Lung (tissue), 12 donors: ENCODE results near the gene UNC5C. TPM values are rescaled to one million over a fixed set of nuclear protein-coding genes. Genes with fewer than 3 reads are reported as not detected.

Experiments
- ATAC-seq: fragments of 200-7000 bp; cut with Tn5 transposase; one replicate; pipeline ENCODE4 v1.9.1; 2020; ENCODE audit warnings: moderate number of reproducible peaks; ENCODE audit not compliant: insufficient read depth, low FRiP score
- DNase-seq, 3 donors: peaks; one replicate each; pipeline ENCODE4 v3.0.0-alpha.2; 2013 to 2017
- H3K27ac ChIP-seq, 2 donors: one replicate each; pipeline ENCODE4 v1.5.1; 2013; ENCODE audit warnings: mild to moderate bottlenecking in 2 of 2, moderate library complexity in 2 of 2, control low read depth in 1 of 2, inconsistent platforms in 1 of 2, low read depth in 1 of 2, low read length in 1 of 2
- H3K27me3 ChIP-seq, 3 donors: one replicate each; pipeline ENCODE4 v1.5.1; 2013; ENCODE audit warnings: low read length in 2 of 3; ENCODE audit not compliant: control insufficient read depth in 3 of 3, insufficient read depth in 3 of 3
- H3K36me3 ChIP-seq, 4 donors: one replicate each; pipeline ENCODE4 v1.5.1; 2013; ENCODE audit warnings: low read length in 4 of 4, mild to moderate bottlenecking in 1 of 4, moderate library complexity in 1 of 4; ENCODE audit not compliant: control insufficient read depth in 4 of 4, insufficient read depth in 4 of 4
- H3K4me1 ChIP-seq, 5 donors: one replicate each; pipeline ENCODE4 v1.5.1; 2013; ENCODE audit warnings: low read length in 5 of 5, mild to moderate bottlenecking in 2 of 5, moderate library complexity in 1 of 5; ENCODE audit not compliant: control insufficient read depth in 5 of 5, insufficient read depth in 5 of 5
- H3K4me3 ChIP-seq: one replicate; pipeline ENCODE4 v1.5.1; 2013; ENCODE audit warnings: mild to moderate bottlenecking, control low read depth, moderate library complexity
- H3K9ac ChIP-seq, 2 donors: one replicate each; pipeline ENCODE4 v1.5.1; 2013; ENCODE audit warnings: low read length in 2 of 2, control low read depth in 1 of 2; ENCODE audit not compliant: insufficient read depth in 1 of 2
- H3K9me3 ChIP-seq, 4 donors: one replicate each; pipeline ENCODE4 v1.5.1; 2013; ENCODE audit warnings: low read length in 3 of 4, mild to moderate bottlenecking in 1 of 4, moderate library complexity in 1 of 4; ENCODE audit not compliant: control insufficient read depth in 4 of 4, insufficient read depth in 3 of 4
- WGBS, 2 donors: extraction: QIAGEN DNeasy Blood & Tissue Kit; methylation state at CpG; one replicate each; pipeline ENCODE4 v1.1.7; 2013; 5-methylcytosine and 5-hydroxymethylcytosine counted together
- polyA plus RNA-seq, 2 donors: library from polyadenylated mRNA; stranded (reverse); fragments of 200-250 nt; gene quantifications; one replicate each; pipeline ENCODE4 v1.2.1, GENCODE V29; 2013
- total RNA-seq, 2 donors: library from RNA; depleted of rRNA in 1 of 2; stranded (reverse); fragments of >200 nt in 1 of 2; gene quantifications; one replicate each; pipeline ENCODE4 v1.2.1, GENCODE V29; 2014 to 2021
- TF ChIP-seq, protein P1 (sequence below): IDR thresholded peaks from 2 replicates; pipeline ENCODE4 v1.5.1; 2012; ENCODE audit warnings: mild to moderate bottlenecking; ENCODE audit errors: control extremely low read depth, extremely low read depth
- donor health status: control.
- donor health status: control.
- donor health status: Bipolar disorder and iron deficiency.
- donor health status: healthy.
- donor health status: DM: yes; HTN: yes; CAD: no.

The UNC5C gene
- total and polyA plus RNA-seq, 4 donors = 0.55 to 27.9 (median 3.8) TPM

DNA sequence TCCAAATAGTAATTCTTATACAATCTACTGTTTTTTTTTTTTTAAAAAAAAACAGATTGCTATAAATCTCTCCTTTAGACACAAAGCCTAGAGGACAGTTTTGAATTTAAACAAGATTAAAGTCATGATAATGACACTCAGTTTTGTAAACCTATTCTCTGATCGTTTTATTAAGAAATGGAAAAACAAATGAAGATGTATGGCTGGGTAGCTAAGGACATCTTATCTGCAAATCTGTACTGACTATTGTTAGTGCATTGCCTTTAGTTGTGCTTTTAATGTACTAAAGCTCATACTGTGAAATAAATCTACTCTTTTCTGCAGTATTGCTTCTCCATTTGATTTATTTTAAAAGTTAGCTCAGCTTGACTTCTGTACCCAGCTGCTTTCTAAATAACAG lies 155.0 kb downstream of the UNC5C start:
- H3K9me3 ChIP-seq = no peaks in the 10 kb centered on the region
- peaks cover 0 to 5% (median 0%) of the 10 kb centered on the region in 5 donors for H3K4me1 ChIP-seq
- H3K36me3 ChIP-seq = no peaks in the 10 kb centered on the region
- no peaks in the 10 kb centered on the region for H3K27me3 ChIP-seq
- WGBS, 2 donors = 48 to 49% methylated on average over 1 of the region's 1 CpG
- ATAC-seq (no peak), DNase-seq (no peak)
- H3K9ac ChIP-seq = no peak overlapping the region
- TF ChIP-seq, protein P1, sequence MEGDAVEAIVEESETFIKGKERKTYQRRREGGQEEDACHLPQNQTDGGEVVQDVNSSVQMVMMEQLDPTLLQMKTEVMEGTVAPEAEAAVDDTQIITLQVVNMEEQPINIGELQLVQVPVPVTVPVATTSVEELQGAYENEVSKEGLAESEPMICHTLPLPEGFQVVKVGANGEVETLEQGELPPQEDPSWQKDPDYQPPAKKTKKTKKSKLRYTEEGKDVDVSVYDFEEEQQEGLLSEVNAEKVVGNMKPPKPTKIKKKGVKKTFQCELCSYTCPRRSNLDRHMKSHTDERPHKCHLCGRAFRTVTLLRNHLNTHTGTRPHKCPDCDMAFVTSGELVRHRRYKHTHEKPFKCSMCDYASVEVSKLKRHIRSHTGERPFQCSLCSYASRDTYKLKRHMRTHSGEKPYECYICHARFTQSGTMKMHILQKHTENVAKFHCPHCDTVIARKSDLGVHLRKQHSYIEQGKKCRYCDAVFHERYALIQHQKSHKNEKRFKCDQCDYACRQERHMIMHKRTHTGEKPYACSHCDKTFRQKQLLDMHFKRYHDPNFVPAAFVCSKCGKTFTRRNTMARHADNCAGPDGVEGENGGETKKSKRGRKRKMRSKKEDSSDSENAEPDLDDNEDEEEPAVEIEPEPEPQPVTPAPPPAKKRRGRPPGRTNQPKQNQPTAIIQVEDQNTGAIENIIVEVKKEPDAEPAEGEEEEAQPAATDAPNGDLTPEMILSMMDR = no peak
- H3K4me3 ChIP-seq = no peak overlapping the region
- no peak overlapping the region for H3K27ac ChIP-seq

DNA sequence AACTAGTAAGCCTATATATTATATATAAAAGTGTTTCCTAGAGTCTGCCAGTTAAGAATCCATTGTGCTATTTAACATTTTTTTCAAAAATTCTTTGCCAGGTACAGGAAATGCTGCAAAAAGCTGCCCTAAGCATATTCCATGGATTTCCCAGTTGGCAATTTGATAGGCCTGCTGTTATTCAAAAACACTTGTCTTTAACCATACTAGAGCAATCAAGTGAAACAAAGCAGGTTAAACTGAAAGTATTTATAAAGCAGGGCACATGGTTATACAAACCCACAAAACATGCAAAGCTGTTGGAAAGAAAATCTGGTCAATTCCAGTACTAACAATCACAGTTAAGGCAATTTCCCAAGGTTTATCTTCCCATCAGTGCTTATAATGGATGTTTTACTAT lies 159.9 kb downstream of the UNC5C start:
- Histone ChIP-seq H3K27ac (no peak overlapping the region), H3K9ac (no peak overlapping the region), H3K36me3 (peaks cover 0 to 3% (median 0%) of the 10 kb centered on the region in 4 donors), H3K27me3 (no peaks in the 10 kb centered on the region), H3K4me3 (no peak overlapping the region), H3K9me3 (no peaks in the 10 kb centered on the region), H3K4me1 (peaks cover 0 to under 1% (median 0%) of the 10 kb centered on the region in 5 donors)
- DNase-seq (no peak), ATAC-seq (no peak)
- TF ChIP-seq, protein P1 = no peak

GRCh38 chr4:95387719-95388118 lies 161.1 kb downstream of the UNC5C start:
- Histone ChIP-seq H3K9ac (no peak overlapping the region), H3K9me3 (no peaks in the 10 kb centered on the region), H3K4me1 (peaks cover 0 to 1% (median 0%) of the 10 kb centered on the region in 5 donors), H3K27ac (no peak overlapping the region), H3K27me3 (no peaks in the 10 kb centered on the region), H3K36me3 (peaks cover 0 to 3% (median 0%) of the 10 kb centered on the region in 4 donors), H3K4me3 (no peak overlapping the region)
- no peak for ATAC-seq
- 85 to 94% methylated on average over 1 of the region's 1 CpG for WGBS, 2 donors
- TF ChIP-seq, protein P1 = no peak
- no peak for DNase-seq

DNA sequence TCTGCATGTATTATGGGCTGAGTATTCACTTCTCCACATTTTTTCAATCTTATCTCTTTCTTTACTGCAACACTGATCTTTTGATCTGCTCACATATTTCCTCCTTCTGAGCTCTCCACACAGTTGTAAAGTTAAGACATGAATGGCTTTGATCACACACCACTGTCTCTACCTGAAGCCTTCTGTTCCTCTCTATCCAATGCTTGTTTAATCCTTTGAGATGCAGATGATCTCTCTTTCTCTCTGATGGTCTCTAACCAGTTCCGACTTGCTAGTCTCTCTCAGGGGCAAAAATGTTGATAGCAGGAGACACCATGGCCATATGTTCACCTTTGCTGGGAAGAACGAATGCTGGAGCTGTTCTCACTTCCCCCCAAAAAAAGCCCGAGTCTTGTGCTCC lies 162.4 kb downstream of the UNC5C start:
- DNase-seq (no peak), ATAC-seq (no peak)
- H3K4me1 ChIP-seq = peaks cover 0 to 4% (median 0%) of the 10 kb centered on the region in 5 donors
- TF ChIP-seq, protein P1 = no peak
- peaks cover 0 to 8% (median 0%) of the 10 kb centered on the region in 4 donors for H3K36me3 ChIP-seq
- H3K9ac ChIP-seq = no peak overlapping the region
- H3K4me3 ChIP-seq = no peak overlapping the region
- H3K27ac ChIP-seq = no peak overlapping the region
- H3K27me3 ChIP-seq = no peaks in the 10 kb centered on the region
- 82 to 88% methylated on average over 3 of the region's 3 CpGs for WGBS, 2 donors
- no peaks in the 10 kb centered on the region for H3K9me3 ChIP-seq
